GM23248 (cell line): ENCODE measurements around the gene PMPCA.

Experiments used
- EZH2 ChIP-seq: fragments of 200-600 bp; sonication (generic); IDR thresholded peaks from 2 replicates; pipeline ENCODE4 v1.6.1; 2018; ENCODE audit warnings: antibody characterized with exemption, mild to moderate bottlenecking; ENCODE audit not compliant: insufficient read depth, poor library complexity, severe bottlenecking
- EZH2phosphoT487 ChIP-seq: fragments of 200-600 bp; sonication (generic); IDR thresholded peaks from 2 replicates; pipeline ENCODE4 v1.6.1; 2018; ENCODE audit warnings: antibody characterized with exemption, moderate library complexity, mild to moderate bottlenecking, low read depth; ENCODE audit not compliant: insufficient read depth

DNA sequence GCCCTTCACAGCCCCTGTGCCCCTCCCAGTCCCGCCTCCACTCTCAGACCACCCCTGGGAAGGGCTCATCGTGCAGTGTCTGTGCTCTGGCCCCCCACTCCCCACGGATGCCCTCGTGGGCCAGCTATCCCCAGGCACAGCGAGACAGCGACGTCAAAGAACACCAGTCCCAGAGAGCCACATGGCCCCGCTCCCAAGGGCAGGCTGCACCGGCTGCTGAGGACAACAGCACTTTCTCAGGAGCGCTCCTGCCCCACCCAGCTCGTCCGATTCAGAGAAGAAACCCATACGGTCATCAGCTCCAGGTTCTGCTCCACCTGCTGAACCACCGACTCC is 5.7 kb upstream of the PMPCA start:
- no peak for TF ChIP-seq EZH2
- TF ChIP-seq EZH2phosphoT487: no peak
